ACHN (cell line): ENCODE measurements around the gene WNT4.

Source experiments
- DNase-seq: peaks from one replicate; pipeline ENCODE4 v3.0.0-alpha.2; 2015
- in situ Hi-C: cut with HindIII; loops from 2 replicates; pipeline ENCODE4 v1.10.0; 2017; ENCODE audit warnings: low sequenced_read_pairs, low pct_ligation_motif_present, low pct_unique_long_range_greater_than_20kb

WNT4 gene

DNA sequence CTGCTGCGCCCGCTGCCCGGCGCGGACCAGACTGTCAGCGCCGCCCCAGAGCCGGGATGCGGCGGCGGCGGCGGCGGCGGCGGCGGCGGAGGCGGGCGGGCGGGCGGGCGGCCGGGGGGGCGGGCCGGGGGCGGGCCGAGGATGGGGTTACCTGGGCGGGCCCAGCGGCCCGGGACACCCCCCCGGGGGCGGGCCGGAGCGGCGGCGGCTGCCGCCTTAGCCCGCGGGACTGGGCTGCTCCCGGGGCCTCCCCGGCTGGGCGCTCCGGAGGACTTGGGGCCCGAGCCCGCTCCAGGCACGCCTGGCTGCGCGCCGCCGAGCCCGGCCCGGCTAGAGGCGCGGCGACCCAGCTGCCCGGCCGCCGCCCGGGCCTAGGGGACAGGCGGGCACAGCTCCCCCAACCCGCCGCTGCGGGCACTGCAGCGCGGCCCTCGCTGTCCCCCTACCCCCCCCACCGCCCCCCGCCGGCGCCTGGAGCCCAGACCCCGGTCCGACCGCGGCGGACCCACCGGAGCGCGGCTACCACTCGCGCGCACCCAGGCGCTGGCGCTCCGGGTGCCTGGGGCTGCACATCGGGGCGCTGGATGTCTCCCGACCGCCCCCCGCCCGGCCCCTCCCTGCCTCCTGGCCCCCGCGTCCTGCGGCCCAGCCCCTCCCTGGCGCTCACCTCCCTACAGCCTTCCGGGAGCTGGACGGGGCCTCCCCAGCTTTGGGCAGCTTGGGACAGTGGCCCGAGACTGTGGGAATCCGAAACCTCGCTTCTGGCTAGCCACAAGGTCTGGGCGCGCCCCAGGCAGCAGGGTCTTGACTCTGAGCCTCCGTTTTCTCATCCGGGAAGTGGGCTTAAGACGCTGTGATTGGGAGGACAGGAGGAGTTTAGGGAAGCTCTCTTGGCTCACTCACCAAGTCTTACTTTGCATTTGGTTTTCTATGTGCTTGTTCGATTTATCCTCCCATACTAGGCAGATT is at the start of gene WNT4:
TSS of gene WNT4 (minus strand) at position 33 of the 969 bp plus-strand sequence. CDS start 175 bp downstream, outside the sequence.
- in situ Hi-C loops, result no loop called here
- peak; percentile 38 for DNase-seq

DNA sequence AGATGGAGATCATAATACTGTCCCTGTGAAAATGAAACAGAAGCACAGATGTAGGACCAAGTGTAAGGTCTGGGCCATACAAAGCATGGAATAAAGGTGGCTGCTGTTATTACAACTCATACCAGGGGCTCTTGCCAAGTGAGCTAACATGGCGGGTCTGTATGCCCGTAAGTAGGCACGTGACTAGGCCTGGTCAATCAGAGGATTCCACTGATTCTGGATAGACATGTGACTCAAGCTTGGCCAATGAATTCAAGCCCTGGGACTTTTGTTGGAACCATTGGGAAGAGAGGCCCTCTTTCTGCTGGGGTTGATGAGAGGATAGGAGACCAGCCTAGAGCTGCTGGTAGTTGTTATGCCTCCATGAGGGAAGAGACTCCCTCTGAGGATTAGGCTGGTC is 47.8 kb upstream of the WNT4 start:
- DNase-seq, result no peak
- in situ Hi-C loops, result no loop called here

DNA sequence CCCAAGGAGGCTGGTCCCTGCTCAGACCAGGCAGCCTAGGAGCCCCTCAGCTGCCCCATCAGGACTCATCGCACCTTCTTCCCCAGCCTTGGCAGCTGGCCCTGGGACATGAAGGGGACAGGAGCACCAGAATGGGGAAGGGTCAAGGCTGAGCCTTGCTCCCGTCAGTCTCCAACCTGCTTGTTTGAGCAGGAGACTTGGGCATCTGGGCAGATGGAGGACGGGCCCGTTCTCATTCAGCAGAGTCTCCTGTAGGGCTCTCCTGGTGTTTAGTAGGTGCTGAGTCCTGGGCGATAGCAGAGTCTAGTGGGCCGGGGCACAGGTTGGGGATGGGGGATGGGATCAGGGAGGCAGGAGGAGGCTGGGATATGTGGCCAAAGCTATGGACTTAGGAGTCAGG is 47.4 kb upstream of the WNT4 start:
- DNase-seq, result no peak
- in situ Hi-C loops, result no loop called here

DNA sequence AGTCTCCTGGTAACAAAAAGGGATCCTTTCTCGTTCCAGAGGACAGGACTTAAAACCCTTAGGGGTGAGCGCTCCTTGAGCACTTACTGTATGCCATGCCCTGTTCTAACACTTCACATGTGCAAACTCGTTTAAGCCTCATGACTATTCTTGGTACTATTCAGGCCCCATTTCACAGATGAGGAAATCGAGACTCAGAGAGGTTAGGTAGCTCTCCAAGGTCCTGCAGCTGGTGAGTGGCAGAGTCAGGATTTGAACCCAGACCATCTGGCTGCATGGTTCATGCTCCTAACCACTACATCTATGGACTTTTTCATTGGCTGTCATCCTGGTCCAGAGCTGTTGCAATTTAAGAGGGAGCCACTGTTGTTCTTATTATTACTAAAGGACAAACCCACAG is 46.7 kb upstream of the WNT4 start:
- no peak for DNase-seq
- in situ Hi-C loops, result no loop called here

DNA sequence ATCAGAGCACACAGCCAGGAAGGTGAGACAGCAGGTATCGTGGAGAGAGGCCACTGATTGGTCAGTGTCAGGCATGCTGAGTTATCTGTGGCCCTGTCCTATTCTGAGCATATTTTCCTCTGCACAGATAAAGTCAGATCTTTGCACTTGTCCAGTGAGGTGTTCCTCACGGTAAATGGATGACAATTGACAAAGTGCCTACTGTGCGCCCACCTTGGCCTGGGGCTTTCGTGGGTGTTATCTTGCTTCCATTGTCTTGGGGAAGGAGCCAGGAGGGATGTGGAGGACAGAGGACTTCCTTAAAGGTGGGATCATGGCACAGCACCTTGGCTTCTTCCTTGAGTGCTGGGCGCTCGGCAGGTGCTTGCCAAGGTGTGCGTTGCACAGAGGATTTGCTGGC is 46.0 kb upstream of the WNT4 start:
- in situ Hi-C loops, result no loop called here
- DNase-seq, result no peak

DNA sequence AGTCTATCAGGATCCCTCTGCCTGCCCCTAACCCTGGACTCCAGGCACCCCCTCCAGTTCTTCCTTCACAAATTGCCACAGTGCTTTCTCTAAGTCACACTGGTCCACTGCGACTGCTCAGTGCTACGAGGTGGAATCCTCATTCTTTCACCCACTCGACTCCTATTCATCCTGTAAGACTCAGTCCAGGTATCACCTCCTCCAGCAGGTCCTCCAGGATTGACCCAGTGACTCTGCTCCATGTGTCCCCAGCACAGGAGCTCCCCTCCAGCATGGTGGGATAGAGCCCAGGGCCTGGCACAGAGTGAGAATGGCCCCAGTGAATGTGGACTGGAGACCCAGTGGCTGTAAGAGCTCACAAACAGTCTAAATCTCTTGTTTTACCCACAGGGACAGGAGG is 45.5 kb upstream of the WNT4 start:
- no peak for DNase-seq
- in situ Hi-C loops, result no loop called here

DNA sequence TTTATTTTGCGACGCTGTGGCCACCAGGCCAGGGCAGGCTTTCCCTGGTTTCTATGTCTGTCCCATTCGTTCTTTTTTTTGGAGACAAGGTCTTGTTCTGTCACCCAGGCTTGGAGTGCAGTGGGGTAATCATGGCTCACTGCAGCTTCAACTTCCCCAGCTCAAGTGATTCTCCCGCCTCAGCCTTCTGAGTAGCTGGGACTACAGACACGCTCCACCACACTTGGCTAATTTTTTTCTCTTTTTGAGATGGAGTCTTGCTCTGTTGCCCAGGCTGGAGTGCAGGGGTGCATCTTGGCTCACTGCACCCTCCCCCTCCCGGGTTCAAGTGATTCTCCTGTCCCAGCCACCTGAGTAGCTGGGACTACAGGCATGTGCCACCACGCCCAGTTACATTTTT is 43.4 kb upstream of the WNT4 start:
- in situ Hi-C loops, result no loop called here
- no peak for DNase-seq

DNA sequence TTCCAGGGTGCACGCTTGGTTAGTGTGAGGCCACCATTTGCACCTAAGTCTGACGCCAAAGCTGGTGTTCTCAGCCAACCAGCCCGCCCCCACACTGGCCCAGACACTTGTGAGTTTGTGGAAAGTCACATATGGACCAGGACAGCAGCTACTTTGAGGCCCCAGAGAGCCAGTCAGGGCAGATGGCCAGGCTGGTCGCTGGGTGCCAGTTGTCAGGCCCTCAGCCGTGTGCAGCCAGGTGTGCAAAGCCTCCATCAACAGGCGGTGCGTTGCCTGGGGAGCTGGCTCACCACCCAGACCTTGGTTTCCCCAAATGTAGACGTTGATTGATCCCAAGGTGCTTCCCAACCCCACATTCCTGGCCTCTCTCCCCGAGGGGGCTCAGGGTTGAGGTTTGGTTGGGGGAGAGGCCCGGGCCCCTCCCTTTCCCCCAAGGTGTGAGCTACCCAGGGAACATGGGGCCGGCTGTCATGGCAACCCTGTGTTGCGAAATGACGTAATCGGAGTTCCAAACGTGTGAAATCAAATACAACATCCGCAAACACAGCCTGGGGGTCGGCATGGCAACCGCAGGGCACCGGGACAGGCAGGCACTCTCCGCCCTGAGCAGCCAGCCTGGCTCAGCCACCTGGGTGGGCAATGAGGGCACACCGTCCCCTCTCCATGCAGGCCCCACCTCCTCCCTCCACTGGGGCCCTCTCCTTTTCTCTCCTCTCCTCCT is 42.2 kb upstream of the WNT4 start:
- peak; percentile 2 for DNase-seq
- in situ Hi-C loops, result no loop called here

DNA sequence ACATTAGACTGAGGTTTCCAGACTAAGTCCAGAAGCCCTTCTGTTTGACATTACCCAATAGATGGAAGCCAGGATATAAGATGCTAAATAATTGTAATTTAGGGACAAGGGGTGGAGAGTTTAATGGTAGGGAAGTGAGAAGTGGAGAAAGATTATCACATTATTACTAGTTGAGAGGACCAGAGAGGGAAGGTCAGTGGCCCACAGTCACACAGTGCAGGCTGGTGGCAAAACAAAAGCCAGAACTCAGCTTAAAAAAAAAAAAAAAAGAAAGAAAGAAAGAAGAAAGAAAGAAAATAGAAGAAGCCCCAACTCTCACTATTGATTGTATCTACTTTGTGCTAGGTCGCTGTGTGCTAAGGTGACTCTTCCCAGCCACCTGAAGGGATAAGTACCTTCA is 41.6 kb upstream of the WNT4 start:
- DNase-seq, result no peak
- in situ Hi-C loops, result no loop called here

DNA sequence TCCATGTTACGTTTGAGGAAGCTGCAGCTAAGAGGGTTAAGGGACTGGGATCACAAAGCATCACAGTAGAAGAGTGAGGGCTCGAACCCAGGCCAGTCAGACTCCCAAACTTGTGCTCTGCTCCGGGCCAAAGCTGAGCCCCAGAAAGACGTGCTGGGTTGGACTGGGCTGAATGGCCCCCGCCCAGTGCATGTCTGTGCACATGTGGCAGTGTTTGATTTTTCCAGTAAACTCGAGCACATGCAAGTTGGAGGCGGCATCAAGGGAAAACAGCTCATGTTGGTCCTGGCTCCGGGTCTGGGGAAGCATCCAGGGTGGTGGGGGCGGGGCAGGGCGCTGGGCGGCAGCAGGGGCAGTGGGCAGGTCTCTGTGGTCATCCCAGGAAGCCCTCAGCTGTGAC is 39.8 kb upstream of the WNT4 start:
- in situ Hi-C loops, result no loop called here
- DNase-seq, result no peak

DNA sequence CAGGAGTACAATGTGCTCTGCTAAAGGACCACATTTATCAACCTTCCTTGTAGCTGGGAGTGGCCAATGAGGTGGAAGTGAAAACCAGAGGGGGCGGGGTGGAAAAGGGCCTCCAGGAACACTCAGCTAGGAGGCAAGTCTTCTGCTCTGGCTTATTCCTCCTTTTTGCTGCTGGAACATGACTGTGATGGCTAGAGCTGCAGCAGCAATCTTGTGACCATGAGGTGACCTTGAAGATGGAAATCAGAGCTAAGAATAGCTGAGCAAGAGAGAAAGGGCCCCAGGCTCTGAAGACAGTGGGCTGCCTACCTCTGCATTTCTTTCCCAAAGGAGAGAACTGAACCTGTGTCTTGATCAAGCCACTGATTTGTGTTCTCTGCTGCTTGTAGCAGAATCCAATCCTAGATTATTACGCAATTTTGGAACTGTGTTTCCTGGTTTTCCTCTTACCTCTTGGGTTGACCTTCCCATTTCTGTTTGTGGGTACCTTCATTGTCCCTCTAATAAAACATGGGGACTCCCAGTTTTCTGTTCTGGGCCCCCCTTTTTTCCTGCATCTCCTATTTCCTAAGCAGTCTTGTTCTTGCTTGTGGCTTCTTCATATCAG is 36.4 kb upstream of the WNT4 start:
- DNase-seq, result no peak
- in situ Hi-C loops, result no loop called here

DNA sequence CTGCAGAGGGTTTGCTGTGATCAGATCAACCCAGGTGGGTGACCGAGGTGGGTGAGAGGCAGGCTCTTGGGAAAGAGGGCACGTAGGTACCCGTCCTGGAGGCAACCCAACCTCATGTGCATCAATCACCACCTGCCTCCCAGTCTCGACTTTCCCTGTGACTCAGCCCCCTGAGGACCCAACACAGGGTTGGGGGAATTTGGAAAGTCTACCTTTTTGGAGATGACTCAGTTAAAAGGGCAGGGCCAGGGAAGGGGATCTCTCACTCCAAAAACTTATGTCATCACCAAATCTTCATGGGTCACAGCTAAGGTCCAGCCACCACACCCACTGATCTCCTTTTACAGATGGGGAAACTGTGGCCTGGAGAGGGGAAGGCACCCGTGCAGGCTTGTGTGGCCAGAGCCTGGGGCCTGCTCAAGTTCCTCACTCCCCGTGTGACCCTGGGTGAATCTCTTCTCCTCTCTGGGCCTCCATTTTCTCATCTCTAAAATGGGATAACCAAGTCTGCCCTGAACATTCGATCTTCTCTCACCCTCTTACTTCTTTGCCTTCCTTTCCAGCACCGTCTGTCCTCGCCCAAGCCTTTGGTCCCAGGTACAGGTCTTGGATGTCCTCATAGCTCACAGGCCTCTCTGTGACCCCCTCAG is 34.6 kb upstream of the WNT4 start:
- DNase-seq, result no peak
- in situ Hi-C loops, result no loop called here

DNA sequence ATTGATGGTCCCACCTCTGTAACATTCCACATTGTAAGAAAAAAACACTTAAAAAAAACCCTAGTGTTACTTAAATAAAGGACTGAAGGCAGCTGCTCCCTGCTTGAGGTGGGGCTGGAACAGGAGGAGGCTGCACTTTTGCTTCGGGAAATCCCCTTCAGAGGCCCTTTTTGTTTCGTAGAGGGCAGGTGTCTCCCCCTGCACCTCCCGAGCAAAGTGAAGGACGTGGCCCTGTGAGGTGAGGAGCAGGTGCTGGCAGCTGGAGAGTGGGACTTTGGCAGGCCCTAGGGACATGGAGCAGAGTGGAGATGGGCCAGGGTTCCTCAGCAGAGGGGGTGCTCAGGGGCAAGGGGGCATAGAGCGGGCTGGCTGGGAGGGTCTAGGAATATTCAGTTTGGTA is 33.4 kb upstream of the WNT4 start:
- no peak for DNase-seq
- in situ Hi-C loops, result no loop called here

DNA sequence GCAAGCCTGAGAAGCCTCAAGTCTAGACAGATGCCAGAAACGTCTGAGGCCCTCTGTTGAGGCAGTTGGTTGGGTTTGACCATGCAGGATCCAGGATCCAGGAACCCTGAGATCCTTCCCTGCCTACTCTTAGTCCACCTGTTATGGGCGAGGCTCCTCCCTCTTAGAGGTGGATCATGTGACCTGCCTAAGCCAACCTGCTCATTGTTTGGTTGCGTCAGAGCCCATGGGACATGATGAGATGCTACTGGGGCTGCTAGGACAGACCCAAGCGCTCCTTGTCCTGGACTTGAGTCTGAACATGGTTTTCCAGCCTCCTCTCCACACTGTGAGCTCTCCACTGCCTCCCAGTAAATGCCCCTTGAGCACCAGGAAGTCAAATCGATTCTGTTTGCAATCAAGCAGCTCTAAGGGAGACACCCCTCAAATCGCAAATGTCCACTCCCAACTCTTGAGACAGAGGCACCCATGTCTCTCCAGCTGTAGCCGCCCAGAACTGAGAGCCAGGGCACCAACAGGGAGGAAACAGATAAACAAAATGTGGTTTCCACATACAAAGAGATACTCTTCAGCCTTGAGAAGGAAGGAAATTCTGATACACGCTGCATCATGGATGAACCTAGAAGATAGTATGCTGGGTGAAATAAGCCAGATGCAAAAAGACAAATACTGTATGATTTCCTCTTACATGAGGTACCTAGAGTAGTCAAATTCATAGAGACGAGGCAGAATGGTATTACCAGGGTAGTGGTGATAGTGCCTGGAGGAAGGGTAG is 31.7 kb upstream of the WNT4 start:
- DNase-seq, result no peak
- in situ Hi-C loops, result no loop called here

DNA sequence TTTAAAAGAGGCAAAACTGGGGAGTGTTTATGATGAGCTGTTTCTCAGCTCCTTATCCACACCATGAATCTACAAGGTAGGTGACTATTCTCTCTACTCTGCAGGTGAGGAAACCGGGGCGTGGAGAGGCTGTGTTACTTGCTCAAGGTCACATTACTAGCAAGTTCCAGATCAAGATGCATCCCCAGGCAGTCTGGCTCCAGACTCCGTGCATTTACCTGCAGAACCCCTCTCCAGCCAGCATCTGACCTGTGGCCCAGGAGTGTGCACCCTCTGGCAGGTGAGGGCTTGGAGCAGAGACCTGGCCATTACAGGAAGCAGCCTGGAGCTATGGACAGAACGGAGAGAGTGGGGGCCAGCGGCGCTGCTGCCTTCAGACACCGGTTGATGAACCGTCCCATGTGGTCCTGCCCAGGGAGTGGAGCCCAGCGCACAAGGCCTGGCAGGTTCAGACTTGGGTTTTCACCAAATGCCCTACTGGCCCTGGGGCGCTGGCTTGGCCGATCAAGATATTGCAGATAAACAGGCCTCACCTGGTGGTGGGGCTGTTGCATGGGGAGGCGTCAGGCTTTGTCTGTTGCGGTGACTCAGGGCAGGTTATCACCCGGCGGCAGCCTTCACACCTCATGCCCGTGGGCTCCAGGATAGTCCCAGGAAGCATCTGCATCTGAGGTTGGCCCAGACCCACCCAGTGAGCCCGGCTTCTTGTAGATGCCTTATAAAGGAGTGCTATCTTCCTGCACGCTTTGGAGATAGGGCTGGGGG is 29.2 kb upstream of the WNT4 start:
- in situ Hi-C loops, result no loop called here
- no peak for DNase-seq

DNA sequence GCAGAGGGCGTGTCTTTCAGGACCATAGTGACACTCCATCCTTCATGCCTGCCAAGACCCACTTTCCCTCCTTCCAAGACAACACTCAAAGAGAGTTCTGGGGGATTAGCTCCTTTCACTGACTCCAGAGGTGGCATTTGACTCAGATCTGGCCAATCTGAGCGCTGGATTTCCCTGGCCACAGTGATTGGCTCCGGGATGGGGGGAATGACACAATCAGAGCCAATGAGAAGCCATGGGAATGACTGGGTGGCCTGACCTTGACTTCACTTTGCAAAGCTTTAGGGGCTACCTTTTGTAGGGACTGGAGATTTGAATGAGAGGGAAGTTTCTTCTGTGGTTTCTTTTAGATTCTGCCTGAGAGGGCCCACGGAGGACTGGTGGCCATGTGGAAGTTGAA is 26.9 kb upstream of the WNT4 start:
- no peak for DNase-seq
- in situ Hi-C loops, result no loop called here

DNA sequence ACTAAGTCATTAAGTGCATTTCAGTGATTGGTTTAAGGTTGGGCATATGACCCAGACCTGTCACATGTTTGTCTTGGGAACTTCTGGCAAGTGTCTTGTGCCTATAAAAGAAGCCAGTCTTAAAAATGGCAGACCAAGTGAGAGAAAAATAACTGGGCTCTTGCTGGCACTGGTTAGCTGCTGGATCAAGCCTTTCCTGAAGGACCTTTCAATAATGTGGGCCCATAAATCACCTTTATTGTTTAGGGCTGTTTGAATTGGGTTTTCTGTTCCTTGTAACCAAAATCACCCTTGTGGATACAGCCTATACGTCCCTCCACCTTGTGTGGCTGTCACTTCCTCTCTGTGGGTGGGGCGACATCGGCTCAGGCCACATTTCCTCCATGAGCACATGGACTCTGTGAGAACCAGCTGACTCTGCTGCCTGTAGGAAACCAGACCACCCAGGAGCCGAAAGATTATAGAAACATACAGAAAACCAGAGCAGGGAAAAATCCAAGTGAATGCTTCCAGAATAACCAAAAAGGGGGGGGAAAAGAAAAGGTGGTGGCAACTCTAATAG is 25.6 kb upstream of the WNT4 start:
- DNase-seq, result no peak
- in situ Hi-C loops, result no loop called here
